Prostate gland (tissue), 2 donors: ENCODE results near the gene LXN. TPM values are rescaled to one million over a fixed set of nuclear protein-coding genes. Genes with fewer than 3 reads are reported as not detected.

Experiments
- DNase-seq: peaks from one replicate; pipeline ENCODE4 v3.0.0-alpha.2; 2019; ENCODE audit warnings: low spot score
- H3K27ac ChIP-seq, 2 donors: fragments of 200-600 bp; sonication (generic); 2 replicates each; pipeline ENCODE4 v1.5.1; 2017 to 2019
- H3K27me3 ChIP-seq: fragments of 200-600 bp; sonication (generic); replicated peaks from 2 replicates; pipeline ENCODE4 v1.5.1; 2019; ENCODE audit not compliant: insufficient read depth
- H3K36me3 ChIP-seq, 2 donors: fragments of 200-600 bp; sonication (generic); 1 replicate in 1 of 2; 2 replicates in 1 of 2; pipeline versions ENCODE4 v1.5.1 to v1.8.1; 2017 to 2019
- H3K4me1 ChIP-seq: fragments of 200-600 bp; sonication (generic); replicated peaks from 2 replicates; pipeline ENCODE4 v1.5.1; 2019
- H3K4me3 ChIP-seq, 2 donors: fragments of 200-600 bp; sonication (generic); 2 replicates each; pipeline ENCODE4 v1.5.1; 2017 to 2019
- H3K9me3 ChIP-seq: fragments of 200-600 bp; sonication (generic); 2 replicates; pipeline ENCODE4 v1.5.1; 2017
- POLR2A ChIP-seq: fragments of 450-650 bp; IDR thresholded peaks from one replicate; pipeline ENCODE4 v1.6.1; 2016; ENCODE audit warnings: antibody characterized with exemption, mild to moderate bottlenecking
- POLR2AphosphoS5 ChIP-seq: sonication (generic); formaldehyde crosslinking; IDR thresholded peaks from one replicate; pipeline ENCODE4 v1.6.1; 2017; ENCODE audit warnings: antibody characterized with exemption
- WGBS: methylation state at CpG from one replicate; pipeline ENCODE4 v1.1.5; 2018; 5-methylcytosine and 5-hydroxymethylcytosine counted together
- intact Hi-C: fragments of 100-400 bp; cut with DNase I; formaldehyde crosslinking; loops from one replicate; pipeline ENCODE4 v1.14.2; 2022
- total RNA-seq, 2 donors: library from RNA; depleted of rRNA; stranded (reverse); fragments of >200 nt; gene quantifications; one replicate each; pipeline ENCODE4 v1.1.0, GENCODE V29; 2016
- TF ChIP-seq, protein P1 (sequence below), 4 experiments: fragments of 200-600 bp in 2 of 4; fragments of 450-650 bp in 2 of 4; sonication (generic) in 2 of 4; IDR thresholded peaks; 1 replicate in 3 of 4; 2 replicates in 1 of 4; pipeline ENCODE4 v1.5.1; 2016 to 2019; ENCODE audit warnings: antibody characterized with exemption in 4 of 4, mild to moderate bottlenecking in 2 of 4, moderate library complexity in 2 of 4

Gene LXN
- total RNA-seq, 2 donors from 2014 or later = 40.9 to 48.4 TPM

- H3K4me1 ChIP-seq = no peaks in the 10 kb centered on the region
- intact Hi-C loops = no loop called here
- no peak overlapping the region for H3K27ac ChIP-seq
- no peaks in the 10 kb centered on the region for H3K9me3 ChIP-seq
- 96% methylated on average over 2 of the region's 2 CpGs for WGBS
- TF ChIP-seq POLR2A (no peak), POLR2AphosphoS5 (no peak)
- TF ChIP-seq, protein P1, sequence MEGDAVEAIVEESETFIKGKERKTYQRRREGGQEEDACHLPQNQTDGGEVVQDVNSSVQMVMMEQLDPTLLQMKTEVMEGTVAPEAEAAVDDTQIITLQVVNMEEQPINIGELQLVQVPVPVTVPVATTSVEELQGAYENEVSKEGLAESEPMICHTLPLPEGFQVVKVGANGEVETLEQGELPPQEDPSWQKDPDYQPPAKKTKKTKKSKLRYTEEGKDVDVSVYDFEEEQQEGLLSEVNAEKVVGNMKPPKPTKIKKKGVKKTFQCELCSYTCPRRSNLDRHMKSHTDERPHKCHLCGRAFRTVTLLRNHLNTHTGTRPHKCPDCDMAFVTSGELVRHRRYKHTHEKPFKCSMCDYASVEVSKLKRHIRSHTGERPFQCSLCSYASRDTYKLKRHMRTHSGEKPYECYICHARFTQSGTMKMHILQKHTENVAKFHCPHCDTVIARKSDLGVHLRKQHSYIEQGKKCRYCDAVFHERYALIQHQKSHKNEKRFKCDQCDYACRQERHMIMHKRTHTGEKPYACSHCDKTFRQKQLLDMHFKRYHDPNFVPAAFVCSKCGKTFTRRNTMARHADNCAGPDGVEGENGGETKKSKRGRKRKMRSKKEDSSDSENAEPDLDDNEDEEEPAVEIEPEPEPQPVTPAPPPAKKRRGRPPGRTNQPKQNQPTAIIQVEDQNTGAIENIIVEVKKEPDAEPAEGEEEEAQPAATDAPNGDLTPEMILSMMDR (IDR thresholded peaks at IDR 0.05) = no peak
- H3K4me3 ChIP-seq = no peak overlapping the region
- DNase-seq = no peak
- H3K27me3 ChIP-seq = no peaks in the 10 kb centered on the region
- no peaks in the 10 kb centered on the region for H3K36me3 ChIP-seq
Observed at GRCh38 chr3:158685159-158685558, 12.7 kb upstream of the LXN start.

DNA sequence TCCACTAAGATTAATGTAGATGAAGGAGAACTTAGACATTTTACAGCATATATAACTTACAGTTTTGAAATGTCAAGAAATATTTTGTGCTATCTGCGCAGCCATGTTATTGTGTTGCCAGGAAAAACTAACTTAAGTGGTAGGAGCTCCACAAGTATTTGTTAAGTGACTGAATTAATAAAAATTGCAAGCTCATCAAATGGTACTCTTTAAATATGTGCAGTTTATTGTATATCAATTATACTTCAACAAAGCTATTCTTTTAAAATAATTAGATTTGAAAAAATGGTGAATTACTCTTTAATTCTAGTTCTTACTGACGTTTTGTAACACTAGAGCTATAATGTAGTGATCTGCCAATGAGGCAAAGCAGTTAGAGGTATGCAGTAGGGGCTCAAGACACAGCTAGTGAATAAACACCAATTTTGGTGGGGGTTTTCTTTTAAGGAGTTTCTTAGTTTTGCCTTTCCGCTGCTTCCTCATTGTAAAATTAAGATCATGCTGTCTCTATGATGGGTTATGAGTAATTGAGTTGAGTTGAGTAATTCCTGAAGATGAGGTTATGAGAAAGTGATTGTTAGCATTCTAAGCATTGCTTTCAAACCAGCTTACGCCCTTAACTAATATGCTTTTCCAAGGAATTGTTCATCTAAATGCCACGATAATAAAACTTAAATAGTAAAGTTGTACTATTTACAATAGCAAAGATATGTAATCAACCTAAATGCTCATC is 10.9 kb upstream of the LXN start:
- H3K9me3 ChIP-seq = no peaks in the 10 kb centered on the region
- H3K27ac ChIP-seq = no peak overlapping the region
- intact Hi-C loops = no loop called here
- H3K36me3 ChIP-seq = no peaks in the 10 kb centered on the region
- 93% methylated on average over 5 of the region's 5 CpGs for WGBS
- no peaks in the 10 kb centered on the region for H3K27me3 ChIP-seq
- TF ChIP-seq POLR2AphosphoS5 (no peak), POLR2A (no peak)
- TF ChIP-seq, protein P1 (IDR thresholded peaks at IDR 0.05) = no peak
- H3K4me1 ChIP-seq = no peaks in the 10 kb centered on the region
- H3K4me3 ChIP-seq = no peak overlapping the region
- DNase-seq = no peak

DNA sequence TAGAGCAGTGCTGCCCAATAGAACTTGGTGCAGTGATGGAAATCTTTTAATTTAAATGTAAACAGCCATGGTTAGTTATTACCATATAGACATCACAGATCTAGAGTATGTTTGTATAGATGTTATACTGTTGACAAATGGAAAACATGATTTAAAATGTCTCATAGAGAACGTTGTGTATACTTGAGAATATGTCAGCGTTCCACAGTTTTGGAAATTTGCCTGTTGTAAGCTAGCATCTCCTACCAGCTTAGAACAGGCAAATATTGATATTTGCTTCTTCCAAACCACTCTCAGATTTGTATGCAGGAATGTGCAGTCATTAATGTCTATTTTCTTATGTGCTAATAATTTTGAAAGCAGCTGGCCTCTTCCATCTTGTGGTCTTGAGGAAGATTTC is 8.4 kb upstream of the LXN start:
- H3K36me3 ChIP-seq = no peaks in the 10 kb centered on the region
- H3K9me3 ChIP-seq = no peaks in the 10 kb centered on the region
- H3K27ac ChIP-seq = peak overlapping the region in 1 of 2 donors; percentile 2
- 53% methylated on average over 2 of the region's 2 CpGs for WGBS
- no peaks in the 10 kb centered on the region for H3K4me1 ChIP-seq
- H3K27me3 ChIP-seq = no peaks in the 10 kb centered on the region
- TF ChIP-seq, protein P1 (IDR thresholded peaks at IDR 0.05) = no peak
- TF ChIP-seq POLR2A (no peak), POLR2AphosphoS5 (peak; percentile 9)
- no peak for DNase-seq
- no peak overlapping the region for H3K4me3 ChIP-seq
- intact Hi-C loops = no loop called here

- TF ChIP-seq POLR2AphosphoS5 = no peak
- TF ChIP-seq, protein P1 (IDR thresholded peaks at IDR 0.05) = no peak
- TF ChIP-seq POLR2A = no peak
- intact Hi-C loops = no loop called here
- no peak for DNase-seq
- H3K9me3 ChIP-seq = no peaks in the 10 kb centered on the region
- no peaks in the 10 kb centered on the region for H3K36me3 ChIP-seq
- no peak overlapping the region for H3K27ac ChIP-seq
- WGBS = 59% methylated on average over 1 of the region's 1 CpG
- no peaks in the 10 kb centered on the region for H3K27me3 ChIP-seq
- H3K4me1 ChIP-seq = no peaks in the 10 kb centered on the region
- H3K4me3 ChIP-seq = no peak overlapping the region
Observed at GRCh38 chr3:158679547-158680000, 7.1 kb upstream of the LXN start.

DNA sequence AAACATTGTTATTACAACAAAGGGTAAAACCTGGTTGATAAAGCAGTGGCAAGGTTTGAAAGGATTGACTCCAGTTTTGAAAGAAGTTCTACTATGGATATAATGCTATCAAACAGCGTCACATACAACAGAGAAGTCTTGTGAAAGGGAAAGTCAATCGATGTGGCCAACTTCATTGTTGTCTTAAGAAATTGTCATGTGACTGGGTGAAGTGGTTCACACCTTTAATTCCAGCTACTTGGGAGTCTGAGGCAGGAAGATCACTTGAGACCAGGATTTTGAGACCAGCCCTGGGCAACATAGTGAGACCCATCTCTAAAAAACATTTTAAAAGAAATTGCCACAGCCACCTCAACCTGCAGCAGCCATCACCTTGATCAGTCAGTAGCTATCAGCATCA is 6.2 kb upstream of the LXN start:
- TF ChIP-seq POLR2AphosphoS5 (no peak), POLR2A (no peak)
- TF ChIP-seq, protein P1 (IDR thresholded peaks at IDR 0.05) = no peak
- H3K36me3 ChIP-seq = no peaks in the 10 kb centered on the region

More for the DNA sequence above, 6.2 kb upstream of the LXN start:
- 95% methylated on average over 2 of the region's 2 CpGs for WGBS
- Histone ChIP-seq H3K27me3 (no peaks in the 10 kb centered on the region), H3K4me3 (no peak overlapping the region), H3K4me1 (no peaks in the 10 kb centered on the region), H3K9me3 (no peaks in the 10 kb centered on the region), H3K27ac (no peak overlapping the region)
- intact Hi-C loops = no loop called here
- no peak for DNase-seq
